Measurements from ENCODE around the gene FAM118B.

The FAM118B gene

GRCh38 chr11:126268361-126268707 lies 56.8 kb downstream of the FAM118B start:
- no peak for DNase-seq (ENCODE audit: extremely low read depth in 1 of 2, low read depth in 1 of 2)

GRCh38 chr11:126268708-126269579 lies 57.4 kb downstream of the FAM118B start, which contains the start of the genes FOXRED1 and SRPRA:
Gene FOXRED1 (plus strand): TSS chr11:126269154. CDS start chr11:126269207, 53 bp downstream.
Gene SRPRA (minus strand): TSS chr11:126268895. CDS start chr11:126268804, 91 bp downstream.
- DNase-seq (ENCODE audit: extremely low read depth in 1 of 2, low read depth in 1 of 2), result peak; percentile 99 to 100

- no peak for DNase-seq (ENCODE audit: extremely low read depth in 1 of 2, low read depth in 1 of 2)
These were observed 65.7 kb downstream of the FAM118B start for GRCh38 chr11:126277322-126277721.

GRCh38 chr11:126277780-126278179 lies 66.2 kb downstream of the FAM118B start:
- DNase-seq (ENCODE audit: extremely low read depth in 1 of 2, low read depth in 1 of 2), result no peak

- DNase-seq (ENCODE audit: extremely low read depth in 1 of 2, low read depth in 1 of 2), result no peak
These were observed 67.6 kb downstream of the FAM118B start for GRCh38 chr11:126279191-126279590.

GRCh38 chr11:126280595-126280994 lies 69.0 kb downstream of the FAM118B start:
- DNase-seq (ENCODE audit: extremely low read depth in 1 of 2, low read depth in 1 of 2), result no peak

- DNase-seq (ENCODE audit: extremely low read depth in 1 of 2, low read depth in 1 of 2), result no peak
These were observed 69.7 kb downstream of the FAM118B start for GRCh38 chr11:126281245-126281644.

GRCh38 chr11:126281666-126282175 lies 70.1 kb downstream of the FAM118B start:
- DNase-seq (ENCODE audit: extremely low read depth in 1 of 2, low read depth in 1 of 2), result no peak

- DNase-seq (ENCODE audit: extremely low read depth in 1 of 2, low read depth in 1 of 2), result no peak
These were observed 70.8 kb downstream of the FAM118B start for GRCh38 chr11:126282361-126282735.

GRCh38 chr11:126282736-126283591 lies 71.4 kb downstream of the FAM118B start, which contains the start of gene TIRAP:
Gene TIRAP (plus strand): TSS chr11:126283093. CDS start chr11:126290895, 7,802 bp downstream.
- DNase-seq (ENCODE audit: extremely low read depth in 1 of 2, low read depth in 1 of 2), result peak in 1 of 2 donors; percentile 26

GRCh38 chr11:126284829-126285228 lies 73.2 kb downstream of the FAM118B start:
- DNase-seq (ENCODE audit: extremely low read depth in 1 of 2, low read depth in 1 of 2), result peak; percentile 54 to 88

- no peak for DNase-seq (ENCODE audit: extremely low read depth in 1 of 2, low read depth in 1 of 2)
These were observed 76.7 kb downstream of the FAM118B start for GRCh38 chr11:126288237-126288636.

GRCh38 chr11:126290887-126291286 lies 79.3 kb downstream of the FAM118B start:
- no peak for DNase-seq (ENCODE audit: extremely low read depth in 1 of 2, low read depth in 1 of 2)

- DNase-seq (ENCODE audit: extremely low read depth in 1 of 2, low read depth in 1 of 2), result no peak
These were observed 82.1 kb downstream of the FAM118B start for GRCh38 chr11:126293726-126294125.

- DNase-seq (ENCODE audit: extremely low read depth in 1 of 2, low read depth in 1 of 2), result no peak
These were observed 85.4 kb downstream of the FAM118B start for GRCh38 chr11:126297004-126297403.

GRCh38 chr11:126303623-126304456 lies 92.3 kb downstream of the FAM118B start, which contains the start of gene DCPS:
Gene DCPS (plus strand): TSS chr11:126304060. CDS start chr11:126304081, 21 bp downstream.
- peak; percentile 77 to 82 for DNase-seq (ENCODE audit: extremely low read depth in 1 of 2, low read depth in 1 of 2)

- no peak for DNase-seq (ENCODE audit: extremely low read depth in 1 of 2, low read depth in 1 of 2)
These were observed 93.0 kb downstream of the FAM118B start for GRCh38 chr11:126304457-126305075.

GRCh38 chr11:126305699-126306098 lies 94.1 kb downstream of the FAM118B start:
- no peak for DNase-seq (ENCODE audit: extremely low read depth in 1 of 2, low read depth in 1 of 2)

- no peak for DNase-seq (ENCODE audit: extremely low read depth in 1 of 2, low read depth in 1 of 2)
These were observed 96.1 kb downstream of the FAM118B start for GRCh38 chr11:126307706-126308105.

- DNase-seq (ENCODE audit: extremely low read depth in 1 of 2, low read depth in 1 of 2), result no peak
These were observed 96.7 kb downstream of the FAM118B start for GRCh38 chr11:126308271-126308671.
